HG03439 (cell line): ENCODE data around the gene ABCD4.

Source experiments
- ATAC-seq: cut with Tn5 transposase; IDR thresholded peaks from one replicate; pipeline ENCODE4 v1.9.1; 2021; ENCODE audit warnings: mild to moderate bottlenecking, moderate library complexity; ENCODE audit not compliant: unreplicated experiment

Gene ABCD4

GRCh38 chr14:74238974-74239847, 63.5 kb downstream of the ABCD4 start, which contains the start of gene VSX2:
Gene VSX2 (plus strand): TSS chr14:74239449. CDS start chr14:74239562, 113 bp downstream.
- no peak for ATAC-seq

DNA sequence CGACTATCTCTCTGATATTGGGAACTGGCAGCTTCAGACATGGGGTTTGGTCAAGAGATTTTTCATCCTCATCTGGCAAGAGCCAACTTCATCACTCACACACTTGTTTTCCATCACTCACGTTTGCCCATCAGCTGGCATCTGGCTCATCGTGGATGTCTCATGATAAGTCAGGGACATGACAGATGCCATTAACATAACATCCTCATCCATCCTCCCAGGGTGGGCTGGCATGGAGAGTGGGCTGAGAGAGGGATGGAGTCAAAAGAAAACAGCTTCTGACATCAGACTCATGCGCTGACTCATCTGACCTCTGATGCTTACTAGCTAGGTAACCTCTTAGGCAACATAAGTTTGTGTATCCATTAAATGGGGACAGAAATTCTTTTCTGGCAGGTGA, 65.3 kb downstream of the ABCD4 start:
- no peak for ATAC-seq
